Esophagus (tissue), 2 donors: ENCODE results near the gene HADHA. TPM values are rescaled to one million over a fixed set of nuclear protein-coding genes. Genes with fewer than 3 reads are reported as not detected.

Source experiments
- H3K27ac ChIP-seq, 2 donors: one replicate each; pipeline ENCODE4 v1.5.1; 2013; ENCODE audit warnings: low read depth in 2 of 2, mild to moderate bottlenecking in 2 of 2, inconsistent platforms in 1 of 2, low read length in 1 of 2, moderate library complexity in 1 of 2
- H3K27me3 ChIP-seq, 2 donors: one replicate each; pipeline ENCODE4 v1.6.1; 2013; ENCODE audit warnings: low read length in 2 of 2, control low read depth in 1 of 2, mild to moderate bottlenecking in 1 of 2; ENCODE audit not compliant: insufficient read depth in 2 of 2, control insufficient read depth in 1 of 2
- H3K36me3 ChIP-seq, 2 donors: one replicate each; pipeline ENCODE4 v1.6.1; 2013; ENCODE audit warnings: low read length in 1 of 2; ENCODE audit not compliant: control insufficient read depth in 2 of 2, insufficient read depth in 2 of 2
- H3K4me1 ChIP-seq, 2 donors: one replicate each; pipeline ENCODE4 v1.6.1; 2013; ENCODE audit warnings: low read length in 1 of 2; ENCODE audit not compliant: control insufficient read depth in 2 of 2, insufficient read depth in 2 of 2
- H3K4me3 ChIP-seq, 2 donors: one replicate each; pipeline ENCODE4 v1.5.1; 2013; ENCODE audit warnings: low read length in 2 of 2, mild to moderate bottlenecking in 2 of 2, low read depth in 1 of 2, moderate library complexity in 1 of 2
- H3K9me3 ChIP-seq, 2 donors: one replicate each; pipeline ENCODE4 v1.6.1; 2013; ENCODE audit warnings: mild to moderate bottlenecking in 2 of 2, low read depth in 1 of 2, low read length in 1 of 2, moderate library complexity in 1 of 2; ENCODE audit not compliant: control insufficient read depth in 2 of 2, insufficient read depth in 1 of 2
- WGBS, 2 donors: extraction: QIAGEN DNeasy Blood & Tissue Kit; methylation state at CpG; one replicate each; pipeline ENCODE4 v1.1.7; 2013; 5-methylcytosine and 5-hydroxymethylcytosine counted together
- polyA plus RNA-seq, 2 donors: library from polyadenylated mRNA; stranded (reverse); fragments of 200-250 nt; gene quantifications; one replicate each; pipeline ENCODE4 v1.2.3, GENCODE V29; 2013
- donor health status: healthy with polysubstance abuse.
- donor health status: Bipolar disorder and iron deficiency.

The HADHA gene
- polyA plus RNA-seq, 2 donors = 26.4 to 77.1 TPM

DNA sequence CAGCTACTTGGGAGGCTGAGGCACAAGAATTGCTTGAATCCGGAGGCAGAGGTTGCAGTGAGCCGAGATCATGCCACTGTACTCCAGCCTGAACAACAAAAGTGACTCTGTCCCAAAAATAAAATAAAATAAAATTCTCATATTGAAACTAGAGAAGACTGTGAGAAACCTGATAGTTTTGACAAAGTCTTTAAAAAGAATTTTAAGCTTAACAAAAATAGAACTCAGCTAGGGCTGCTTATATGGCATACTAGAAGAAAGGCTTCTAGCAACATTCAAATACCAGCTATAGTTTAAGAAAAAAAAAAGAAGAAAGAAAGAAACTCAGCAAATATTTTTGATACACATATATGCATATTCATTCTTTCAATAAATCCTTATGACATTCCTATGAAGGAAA, 13.6 kb downstream of the HADHA start:
- Histone ChIP-seq H3K4me3 (no peak overlapping the region), H3K27ac (no peak overlapping the region), H3K27me3 (no peaks in the 10 kb centered on the region), H3K9me3 (no peaks in the 10 kb centered on the region), H3K36me3 (peaks cover 8 to 14% of the 10 kb centered on the region in 2 donors), H3K4me1 (no peaks in the 10 kb centered on the region)
- 98% methylated on average over 2 of the region's 2 CpGs for WGBS, 2 donors

DNA sequence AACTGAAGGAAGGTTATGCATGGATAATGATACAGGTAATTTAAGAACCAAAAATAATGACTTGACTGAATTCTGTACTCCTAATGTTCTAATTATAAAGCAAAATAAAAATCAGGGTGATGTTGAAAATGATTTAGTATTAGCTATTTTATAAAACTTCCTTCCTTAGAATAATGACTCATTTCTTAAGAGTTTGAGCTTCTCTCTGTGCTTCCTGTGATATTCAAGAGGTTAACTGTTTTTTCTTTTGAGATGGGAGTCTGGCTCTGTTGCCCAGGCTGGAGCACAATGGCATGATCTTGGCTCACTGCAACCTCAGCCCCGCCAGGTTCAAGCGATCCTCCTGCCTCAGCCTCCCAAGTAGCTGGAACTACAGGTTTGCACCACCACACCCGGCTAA, 14.8 kb downstream of the HADHA start:
- no peaks in the 10 kb centered on the region for H3K27me3 ChIP-seq
- WGBS, 2 donors = 95 to 98% methylated on average over 3 of the region's 3 CpGs
- no peak overlapping the region for H3K4me3 ChIP-seq
- H3K36me3 ChIP-seq = peaks cover 8 to 14% of the 10 kb centered on the region in 2 donors
- no peaks in the 10 kb centered on the region for H3K9me3 ChIP-seq
- no peak overlapping the region for H3K27ac ChIP-seq
- no peaks in the 10 kb centered on the region for H3K4me1 ChIP-seq

DNA sequence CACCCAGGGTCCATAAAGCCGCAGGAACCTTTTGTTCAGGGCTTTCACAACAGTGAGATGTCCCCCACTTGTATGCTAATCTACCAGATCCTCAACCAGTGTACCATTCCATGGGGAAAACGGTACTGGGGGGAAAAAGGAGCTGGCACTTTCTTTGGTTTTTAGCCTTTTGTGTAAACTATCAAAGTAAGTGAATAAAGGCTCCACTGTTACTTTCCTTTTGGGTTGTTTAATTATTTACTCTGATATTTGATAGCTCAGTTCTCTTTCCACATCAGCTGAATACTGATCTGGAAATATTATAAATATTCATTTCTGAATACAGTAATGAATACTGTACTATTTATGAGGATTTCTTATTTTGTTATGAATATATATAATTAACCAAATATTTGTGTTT, 20.3 kb downstream of the HADHA start:
- H3K4me3 ChIP-seq = no peak overlapping the region
- WGBS, 2 donors = 82 to 83% methylated on average over 2 of the region's 2 CpGs
- no peaks in the 10 kb centered on the region for H3K27me3 ChIP-seq
- no peaks in the 10 kb centered on the region for H3K9me3 ChIP-seq
- H3K36me3 ChIP-seq = peaks cover 15 to 18% of the 10 kb centered on the region in 2 donors
- H3K4me1 ChIP-seq = no peaks in the 10 kb centered on the region
- no peak overlapping the region for H3K27ac ChIP-seq

DNA sequence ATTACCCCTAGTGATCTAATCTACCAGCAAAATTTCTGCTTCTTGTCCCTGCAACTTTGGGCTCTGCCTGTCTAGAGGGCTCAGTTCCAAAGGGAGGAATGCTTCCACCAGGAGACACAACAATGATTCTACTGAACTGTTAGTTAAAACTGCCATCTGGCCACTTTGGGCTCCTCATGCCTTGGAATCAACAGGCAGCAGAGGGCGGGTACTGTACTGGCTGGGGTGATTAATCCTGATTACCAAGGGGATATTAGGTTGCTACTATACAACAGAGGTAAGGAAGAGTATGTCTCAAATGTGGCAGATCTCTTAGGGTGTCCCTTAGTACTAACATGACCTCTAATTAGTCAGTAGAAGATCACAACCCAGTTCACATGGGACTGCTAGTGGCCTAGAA, 21.4 kb downstream of the HADHA start:
- WGBS, 2 donors = 91 to 94% methylated on average over 1 of the region's 1 CpG
- Histone ChIP-seq H3K36me3 (peaks cover 11 to 15% of the 10 kb centered on the region in 2 donors), H3K4me1 (no peaks in the 10 kb centered on the region), H3K27me3 (no peaks in the 10 kb centered on the region), H3K27ac (no peak overlapping the region), H3K9me3 (no peaks in the 10 kb centered on the region), H3K4me3 (no peak overlapping the region)

GRCh38 chr2:26217720-26218119, 26.7 kb downstream of the HADHA start:
- Histone ChIP-seq H3K27me3 (no peaks in the 10 kb centered on the region), H3K36me3 (peaks cover 10 to 13% of the 10 kb centered on the region in 2 donors), H3K4me3 (no peak overlapping the region), H3K4me1 (no peaks in the 10 kb centered on the region), H3K9me3 (no peaks in the 10 kb centered on the region), H3K27ac (no peak overlapping the region)
- WGBS, 2 donors = 80 to 81% methylated on average over 6 of the region's 6 CpGs

- no peaks in the 10 kb centered on the region for H3K27me3 ChIP-seq
- no peaks in the 10 kb centered on the region for H3K4me1 ChIP-seq
- 97 to 98% methylated on average over 4 of the region's 4 CpGs for WGBS, 2 donors
- H3K4me3 ChIP-seq = no peak overlapping the region
- H3K36me3 ChIP-seq = peaks cover 3 to 13% of the 10 kb centered on the region in 2 donors
- H3K27ac ChIP-seq = no peak overlapping the region
- H3K9me3 ChIP-seq = no peaks in the 10 kb centered on the region
Observed at GRCh38 chr2:26216587-26216986, 27.8 kb downstream of the HADHA start.

DNA sequence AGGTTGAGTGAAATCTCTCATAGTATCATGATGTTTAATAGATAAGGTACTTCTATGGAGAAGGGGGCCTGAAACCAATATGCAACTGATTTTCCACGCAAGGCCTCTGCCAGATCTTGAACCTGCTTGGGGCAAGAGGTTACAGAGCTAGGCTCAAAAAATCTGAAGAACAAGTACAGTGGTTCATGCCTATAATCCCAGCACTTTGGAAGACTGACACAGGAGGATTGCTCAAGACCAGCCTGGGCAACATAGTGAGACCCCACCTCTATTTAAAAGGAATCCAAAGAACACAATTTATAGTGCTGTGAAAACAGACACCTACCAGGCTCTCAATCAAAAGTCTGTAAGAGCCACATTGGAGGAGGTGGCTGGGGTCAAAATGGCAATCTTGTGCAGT, 28.6 kb downstream of the HADHA start:
- 93 to 100% methylated on average over 1 of the region's 1 CpG for WGBS, 2 donors
- no peaks in the 10 kb centered on the region for H3K27me3 ChIP-seq
- H3K27ac ChIP-seq = no peak overlapping the region
- peaks cover 0 to 9% of the 10 kb centered on the region in 2 donors for H3K36me3 ChIP-seq
- no peaks in the 10 kb centered on the region for H3K4me1 ChIP-seq
- no peak overlapping the region for H3K4me3 ChIP-seq
- no peaks in the 10 kb centered on the region for H3K9me3 ChIP-seq

DNA sequence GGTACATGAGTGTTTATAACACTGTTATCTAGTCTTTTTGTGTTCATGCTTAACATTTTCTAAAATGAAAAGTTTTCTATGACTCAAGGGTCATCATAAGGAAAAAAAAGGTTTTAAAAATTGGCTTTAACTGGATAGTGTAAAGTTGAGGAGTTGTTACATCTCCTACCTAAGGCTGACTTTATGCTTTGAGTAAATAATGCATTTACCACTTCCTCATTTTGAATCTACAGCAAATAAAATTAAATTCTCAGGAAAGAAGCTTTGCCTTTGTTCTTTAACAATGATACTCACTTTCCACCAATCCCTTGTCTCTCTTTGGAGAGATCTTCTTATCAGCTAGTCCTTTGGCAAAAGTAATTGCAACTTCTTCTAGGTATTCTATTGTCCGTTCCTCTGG, 29.7 kb downstream of the HADHA start:
- H3K27me3 ChIP-seq = no peaks in the 10 kb centered on the region
- no peaks in the 10 kb centered on the region for H3K4me1 ChIP-seq
- no peaks in the 10 kb centered on the region for H3K9me3 ChIP-seq
- 92 to 96% methylated on average over 1 of the region's 1 CpG for WGBS, 2 donors
- peaks cover 0 to 7% of the 10 kb centered on the region in 2 donors for H3K36me3 ChIP-seq
- H3K4me3 ChIP-seq = no peak overlapping the region
- H3K27ac ChIP-seq = no peak overlapping the region

DNA sequence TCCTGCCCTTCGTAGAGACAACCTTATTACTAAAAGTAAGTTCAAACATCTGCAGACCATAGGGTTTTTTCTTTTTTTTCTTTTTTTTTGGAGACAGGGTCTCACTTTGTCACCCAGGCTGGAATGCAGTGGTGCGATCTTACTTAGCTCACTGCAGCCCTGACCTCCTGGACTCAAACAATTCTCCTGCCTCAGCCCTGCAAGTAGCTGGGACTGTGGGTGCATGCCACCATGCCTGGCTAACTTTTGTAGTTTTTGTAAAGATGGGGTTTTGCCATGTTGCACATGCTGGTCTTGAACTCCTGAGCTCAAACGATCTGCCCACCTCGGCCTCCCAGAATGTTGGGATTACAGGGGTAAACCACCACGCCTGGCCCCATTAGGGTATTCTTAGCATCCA, 32.4 kb downstream of the HADHA start:
- Histone ChIP-seq H3K9me3 (no peaks in the 10 kb centered on the region), H3K4me3 (no peak overlapping the region), H3K27me3 (no peaks in the 10 kb centered on the region), H3K36me3 (peaks cover 2 to 6% of the 10 kb centered on the region in 2 donors), H3K27ac (no peak overlapping the region), H3K4me1 (no peaks in the 10 kb centered on the region)
- WGBS, 2 donors = 94 to 95% methylated on average over 5 of the region's 5 CpGs

- H3K4me1 ChIP-seq = no peaks in the 10 kb centered on the region
- H3K36me3 ChIP-seq = peaks cover 13 to 19% of the 10 kb centered on the region in 2 donors
- no peak overlapping the region for H3K4me3 ChIP-seq
- 90 to 93% methylated on average over 7 of the region's 7 CpGs for WGBS, 2 donors
- H3K27ac ChIP-seq = no peak overlapping the region
- H3K27me3 ChIP-seq = no peaks in the 10 kb centered on the region
- H3K9me3 ChIP-seq = no peaks in the 10 kb centered on the region
Observed at GRCh38 chr2:26203906-26204305, 40.5 kb downstream of the HADHA start.
